GM21381 (cell line): Measurements from ENCODE around the gene SVIL.
"Not testable (repeated sequence)": the region's sequence is repeated elsewhere in the genome, so short reads cannot be mapped to it uniquely, and the experiment has no call there.

Experiments
- ATAC-seq: cut with Tn5 transposase; IDR thresholded peaks from one replicate; pipeline ENCODE4 v1.9.1; 2021; ENCODE audit warnings: mild to moderate bottlenecking, moderate library complexity; ENCODE audit not compliant: unreplicated experiment

SVIL gene

GRCh38 chr10:29546773-29547313 lies 87.9 kb downstream of the SVIL start:
- no peak for ATAC-seq

- ATAC-seq: no peak
Measured at GRCh38 chr10:29545122-29545521, 89.6 kb downstream of the SVIL start.

GRCh38 chr10:29543715-29544114 lies 91.1 kb downstream of the SVIL start:
- no peak for ATAC-seq

DNA sequence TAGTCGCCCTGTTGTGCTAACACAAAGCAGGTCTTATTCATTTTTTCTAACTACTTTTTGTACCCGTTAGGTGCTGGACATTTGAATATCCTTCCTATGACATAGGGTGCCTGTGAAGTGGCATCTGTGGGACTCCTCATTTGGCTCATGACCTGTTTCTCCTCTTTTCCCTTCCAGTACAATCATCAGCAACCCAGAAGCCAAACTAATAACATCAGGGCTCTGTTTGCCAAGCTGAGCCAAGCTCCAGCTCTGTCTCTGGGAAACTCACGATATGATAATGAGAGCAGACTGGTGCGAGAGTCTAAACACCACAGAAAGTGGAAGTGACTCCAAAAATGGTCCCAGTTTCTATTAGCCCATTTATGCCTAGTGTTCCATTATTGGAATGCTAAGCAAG lies 92.0 kb downstream of the SVIL start:
- no peak for ATAC-seq

DNA sequence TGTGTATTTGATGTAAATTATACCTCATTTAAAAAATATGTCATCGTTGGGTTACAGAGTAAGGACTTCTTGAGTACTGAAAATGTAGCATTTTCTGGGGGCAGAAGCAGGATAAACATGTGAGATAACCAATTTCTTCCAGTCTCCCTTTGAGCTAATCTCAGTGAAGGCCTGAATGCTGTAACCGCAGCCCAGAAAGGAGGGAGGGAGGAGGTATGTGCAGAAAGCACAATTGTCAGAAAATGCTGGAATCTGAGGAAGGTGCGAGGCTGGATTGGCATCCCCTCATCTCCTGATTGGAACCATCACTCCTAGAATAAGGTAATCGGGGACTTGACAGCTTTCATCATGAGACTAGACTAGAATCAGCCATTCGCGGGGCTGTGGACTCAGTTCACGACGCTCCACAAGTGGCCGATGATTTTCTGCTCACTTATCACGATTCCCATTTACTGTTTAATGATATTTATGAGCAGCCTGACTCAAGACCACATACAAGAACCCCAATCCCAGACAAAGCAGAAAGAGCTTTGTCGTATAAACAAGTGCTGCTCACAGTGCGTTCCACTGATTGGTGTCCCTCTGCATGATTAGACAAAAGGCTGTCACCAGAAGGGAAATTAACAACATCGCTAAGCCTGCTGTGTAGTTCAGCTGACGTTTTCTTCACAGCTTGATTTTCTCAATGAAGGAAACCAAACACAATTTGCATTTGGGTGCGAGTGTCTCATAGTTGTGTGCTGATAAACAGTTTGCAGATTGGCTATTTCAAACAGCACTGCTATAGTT lies 93.2 kb downstream of the SVIL start:
- ATAC-seq: no peak

DNA sequence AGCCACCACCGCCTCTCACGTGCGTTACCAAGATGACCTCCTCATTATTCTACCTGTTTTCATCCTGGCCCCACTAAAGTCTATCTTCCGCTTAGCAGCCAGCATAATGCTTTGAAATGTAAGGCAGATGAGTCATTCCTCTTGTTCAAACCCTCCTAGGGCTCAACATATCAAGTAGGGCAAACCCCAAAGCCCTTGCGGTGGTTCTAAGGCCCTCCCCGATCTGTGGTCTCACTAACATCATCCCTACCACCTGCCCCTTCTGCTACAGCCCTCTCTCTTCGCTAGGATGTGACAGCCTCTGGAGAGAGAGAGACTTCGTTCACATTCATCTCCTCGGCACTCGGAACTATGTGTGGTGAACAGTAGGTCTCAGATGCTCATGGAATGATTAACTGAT lies 94.8 kb downstream of the SVIL start:
- ATAC-seq: no peak

DNA sequence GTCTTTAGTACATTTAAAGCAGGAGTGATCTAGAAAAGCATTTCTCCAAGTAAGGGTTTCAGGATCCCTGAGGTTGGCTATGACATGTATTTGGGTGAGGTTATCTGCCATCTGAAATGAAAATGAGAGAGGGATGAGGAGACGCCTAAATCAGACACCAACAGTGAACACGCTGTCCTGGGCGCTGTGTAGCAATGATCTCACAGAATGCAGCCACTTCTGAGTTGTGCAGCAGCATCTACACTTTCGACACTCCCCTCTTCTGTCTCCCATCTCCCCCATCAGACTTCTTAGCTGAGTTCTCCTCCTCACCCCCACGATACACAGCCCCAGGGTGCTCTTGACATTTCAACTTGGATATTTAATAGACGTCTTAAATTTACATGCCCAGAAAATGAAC lies 95.4 kb downstream of the SVIL start:
- no peak for ATAC-seq

GRCh38 chr10:29537799-29538198 lies 97.0 kb downstream of the SVIL start:
- no peak for ATAC-seq

GRCh38 chr10:29536691-29537090 lies 98.1 kb downstream of the SVIL start:
- not testable (repeated sequence) for ATAC-seq

DNA sequence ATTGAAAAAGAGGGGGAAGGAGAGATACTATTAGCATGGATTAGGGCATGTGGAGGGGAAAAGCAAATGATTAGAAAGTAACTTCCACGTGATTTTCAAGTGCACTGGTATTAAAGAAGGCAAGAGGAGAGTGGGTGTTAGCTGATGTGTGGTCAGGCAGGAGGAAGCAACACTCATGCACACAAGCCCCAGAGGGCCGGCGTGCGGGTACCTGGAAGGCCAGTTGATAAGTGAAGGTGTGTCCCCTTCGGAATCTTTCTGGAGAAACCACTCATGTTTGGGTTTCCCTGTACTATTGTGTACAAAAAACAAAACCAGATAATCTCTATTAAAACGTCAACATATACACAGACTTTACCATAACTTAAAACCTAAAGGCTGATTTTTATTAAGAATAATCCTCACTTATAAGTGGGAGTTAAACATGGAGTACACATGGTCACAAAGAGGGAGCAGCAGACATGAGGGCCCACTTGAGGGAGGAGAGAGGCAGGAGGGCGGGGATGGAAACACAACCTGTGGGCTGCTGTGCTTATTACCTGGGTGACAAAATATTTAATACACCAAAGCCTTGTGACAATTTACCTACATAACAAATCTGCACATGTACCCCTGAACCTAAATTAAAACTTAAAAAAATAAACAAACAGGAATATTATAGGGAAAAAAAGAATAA lies 98.9 kb downstream of the SVIL start:
- ATAC-seq: no peak

DNA sequence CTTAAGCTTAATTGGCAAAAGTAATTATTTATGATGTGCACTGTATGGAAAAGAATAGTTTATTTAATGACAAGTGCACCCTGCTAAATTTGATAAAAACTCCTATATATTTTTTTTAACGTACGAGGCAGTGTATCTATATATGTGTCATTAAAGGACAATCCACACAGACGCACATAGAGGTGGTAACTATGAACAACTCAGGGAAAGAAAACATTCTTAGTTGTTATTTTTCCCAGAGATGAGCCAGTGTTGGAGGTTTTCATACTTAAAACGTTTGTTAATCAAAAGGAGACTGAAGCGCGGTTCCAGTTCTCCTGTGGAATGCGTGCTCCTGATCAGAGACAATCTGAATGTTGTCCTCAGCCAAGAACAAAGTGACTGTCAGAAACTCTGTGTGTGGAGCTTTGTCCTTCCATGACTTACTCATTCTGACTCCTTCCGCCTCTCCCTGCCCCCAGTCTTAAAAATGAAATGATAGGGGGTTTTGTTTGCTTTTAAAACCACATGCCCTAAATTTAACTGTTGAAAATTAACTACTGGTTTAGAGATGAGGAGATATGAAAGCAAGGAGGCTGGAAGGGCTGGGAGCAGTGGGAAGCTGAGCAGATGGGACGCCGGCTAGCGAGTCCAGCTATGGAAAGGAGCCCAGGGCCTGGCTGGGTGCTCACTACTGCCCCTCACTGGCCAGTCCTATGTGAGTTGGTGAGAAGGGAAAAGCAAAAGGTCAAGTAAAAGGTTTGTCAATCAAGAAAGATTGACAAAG lies 99.6 kb downstream of the SVIL start:
- no peak for ATAC-seq

GRCh38 chr10:29534590-29534989 lies 100.2 kb downstream of the SVIL start:
- ATAC-seq: no peak

- no peak for ATAC-seq
Measured at GRCh38 chr10:29533696-29534285, 101.0 kb downstream of the SVIL start.

DNA sequence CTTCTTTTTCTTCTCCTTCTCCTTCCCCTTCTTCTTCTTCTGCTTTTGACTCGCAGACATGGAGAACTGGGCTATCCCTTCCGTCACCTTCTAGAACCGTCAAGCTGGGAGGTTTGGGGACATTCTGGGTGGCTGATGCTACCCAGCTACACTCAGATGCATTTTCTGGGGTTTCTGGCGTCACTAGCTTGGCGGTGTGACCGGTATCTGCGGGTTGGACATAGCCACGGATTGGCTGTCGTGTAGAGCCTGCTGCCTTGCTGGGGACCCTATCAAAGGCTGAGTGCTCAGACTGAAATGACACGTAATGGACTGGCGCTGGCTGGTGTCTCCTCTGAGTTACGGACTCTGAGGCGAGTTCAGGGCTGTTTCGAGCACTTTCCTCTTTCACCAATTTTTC lies 101.7 kb downstream of the SVIL start:
- no peak for ATAC-seq

GRCh38 chr10:29532256-29532878 lies 102.4 kb downstream of the SVIL start:
- ATAC-seq: no peak

DNA sequence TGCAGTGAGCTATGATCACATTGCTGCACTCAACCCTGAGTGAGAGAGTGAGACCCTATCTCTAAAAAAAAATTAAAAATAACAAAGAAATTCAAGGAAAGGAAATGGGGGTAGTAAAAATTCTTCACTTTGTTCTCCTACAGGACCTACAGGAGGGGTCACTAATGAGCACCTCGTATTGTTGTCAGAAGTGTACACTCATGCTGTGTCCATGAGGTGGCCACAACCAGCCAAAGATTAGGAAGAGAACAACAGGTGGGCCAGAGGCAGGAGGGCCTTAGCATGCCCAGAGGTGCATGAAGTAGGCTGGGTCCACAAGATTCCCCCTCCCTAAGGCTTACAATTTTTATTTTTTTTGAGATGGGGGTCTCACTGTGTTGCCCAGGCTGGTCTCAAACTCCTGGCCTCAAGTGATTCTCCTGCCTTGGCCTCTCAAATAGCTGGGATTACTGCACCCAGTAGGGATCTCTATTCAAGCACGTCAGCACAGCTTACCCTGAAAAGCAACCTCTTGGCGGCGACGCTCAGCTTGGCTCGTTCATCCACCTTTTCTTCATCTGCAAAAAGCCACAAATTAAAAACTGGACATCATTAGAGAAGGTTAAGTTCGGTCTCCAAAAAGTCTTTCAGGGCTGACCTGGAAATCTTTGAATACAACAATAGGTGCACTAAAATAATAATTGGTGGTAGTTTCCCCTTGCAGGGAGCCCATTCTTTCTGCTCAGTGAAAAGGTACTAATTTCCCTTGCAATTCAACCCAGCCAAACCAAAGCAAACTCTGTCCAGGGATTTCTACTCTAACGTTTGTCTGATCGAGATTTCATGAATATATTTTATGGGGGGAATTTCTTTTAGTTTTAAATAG lies 104.4 kb downstream of the SVIL start:
- no peak for ATAC-seq

GRCh38 chr10:29529146-29529545 lies 105.6 kb downstream of the SVIL start:
- no peak for ATAC-seq

DNA sequence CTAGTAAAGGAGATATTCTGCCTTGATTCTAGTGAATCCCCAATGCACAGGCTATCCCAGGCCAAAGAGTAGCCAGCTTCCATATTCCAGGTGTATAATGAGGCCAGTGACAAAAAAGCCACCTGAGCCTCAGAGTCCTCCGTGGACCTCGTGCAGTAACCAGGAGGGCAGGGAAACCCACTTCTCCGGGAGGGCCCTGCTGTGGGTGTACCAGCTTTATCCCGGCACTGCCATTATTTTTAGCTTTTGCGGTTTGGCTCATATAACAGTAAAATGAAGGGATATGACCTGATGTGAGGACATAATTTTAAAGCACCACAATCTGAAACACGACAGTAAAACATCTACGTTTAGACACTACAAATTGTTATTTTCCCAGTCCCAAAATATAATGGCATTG lies 109.0 kb downstream of the SVIL start:
- ATAC-seq: no peak

DNA sequence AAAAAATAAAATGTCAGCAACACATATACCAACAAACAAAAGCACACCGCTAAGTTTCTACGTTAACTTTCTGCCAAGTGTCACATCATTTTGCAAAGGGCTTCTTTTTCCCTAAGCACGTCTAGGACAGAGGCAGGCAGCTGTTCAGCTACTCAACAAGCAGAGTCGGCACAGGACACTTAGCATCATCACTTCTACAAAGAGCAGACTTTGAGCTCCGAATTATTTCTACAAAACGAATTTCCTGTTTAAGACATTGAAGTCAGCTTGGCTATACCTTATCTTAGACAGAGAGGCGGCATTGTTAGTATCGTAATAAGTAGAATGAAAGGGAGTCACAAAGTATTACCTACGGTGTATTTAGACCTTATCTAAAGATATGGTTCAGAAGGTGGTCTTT lies 110.1 kb downstream of the SVIL start:
- ATAC-seq: no peak

DNA sequence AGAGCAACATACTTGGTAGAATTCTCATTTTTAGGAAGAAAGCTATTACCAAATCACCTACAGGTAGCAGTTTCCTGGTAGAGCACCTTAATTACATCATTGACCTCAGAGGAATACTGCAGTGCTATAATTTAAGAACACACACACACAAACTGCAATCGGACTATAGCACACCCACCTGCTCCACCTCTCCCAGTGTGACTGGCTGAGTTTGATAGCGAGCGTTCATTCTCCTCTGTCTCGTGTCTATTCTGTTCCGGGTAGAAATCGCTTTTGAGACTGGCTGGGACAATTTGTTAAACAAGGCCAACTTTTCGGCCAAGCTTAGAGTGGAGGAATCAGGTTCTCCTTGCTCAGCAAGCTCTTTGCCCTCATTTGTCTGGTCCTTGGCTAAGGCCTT lies 110.5 kb downstream of the SVIL start:
- no peak for ATAC-seq
